Progenitor cell of endocrine pancreas (in vitro differentiated cells): ENCODE measurements around the gene FBXL2. TPM values are rescaled to one million over a fixed set of nuclear protein-coding genes. Genes with fewer than 3 reads are reported as not detected.

Experiments used
- total RNA-seq: library from RNA; stranded (reverse); gene quantifications from 2 replicates; pipeline ENCODE4 v1.2.1, GENCODE V29; 2021

The FBXL2 gene
- total RNA-seq, 1 donor from 2014 or later = 23.9 TPM

Other genes with a start within 250 kb of the FBXL2 start
- gene GLB1, start 180.3 kb upstream of the FBXL2 start, total RNA-seq = 91.5 and 98.6 TPM in 2 replicates
- gene TMPPE, start 180.3 kb upstream of the FBXL2 start, total RNA-seq = 7.5 and 7.7 TPM in 2 replicates
- gene CRTAP, start 163.4 kb upstream of the FBXL2 start, total RNA-seq = 64.7 and 66.9 TPM in 2 replicates
- gene SUSD5, start 58.6 kb upstream of the FBXL2 start, total RNA-seq = 1.1 and 1.8 TPM in 2 replicates
- 78.1 and 86.7 TPM in 2 replicates for gene UBP1, start 163.0 kb downstream of the FBXL2 start, total RNA-seq